KMS-11 (cell line): ENCODE measurements around the gene NECTIN1.

Experiments
- H2AFZ ChIP-seq: fragments of 200-600 bp; sonication (generic); 2 replicates; pipeline ENCODE4 v1.6.1; 2016; ENCODE audit warnings: antibody characterized with exemption, mixed run types, low read depth
- H3K27ac ChIP-seq: fragments of 200-600 bp; sonication (generic); 2 replicates; pipeline ENCODE4 v1.6.1; 2016; ENCODE audit warnings: mild to moderate bottlenecking, mixed run types
- H3K27me3 ChIP-seq: fragments of 200-600 bp; sonication (generic); 2 replicates; pipeline ENCODE4 v1.6.1; 2017; ENCODE audit warnings: mild to moderate bottlenecking, low read depth, mixed run types, moderate library complexity; ENCODE audit not compliant: insufficient read depth
- H3K36me3 ChIP-seq: fragments of 200-600 bp; sonication (generic); 2 replicates; pipeline ENCODE4 v1.6.1; 2017; ENCODE audit warnings: mild to moderate bottlenecking, mixed run types; ENCODE audit not compliant: insufficient read depth
- H3K4me1 ChIP-seq: fragments of 200-600 bp; sonication (generic); 2 replicates; pipeline ENCODE4 v1.6.1; 2016; ENCODE audit warnings: mild to moderate bottlenecking, low read depth, mixed run types; ENCODE audit not compliant: poor library complexity, severe bottlenecking
- H3K4me2 ChIP-seq: fragments of 200-600 bp; sonication (generic); 2 replicates; pipeline ENCODE4 v1.7.0; 2016; ENCODE audit warnings: mild to moderate bottlenecking, mixed run types
- H3K4me3 ChIP-seq: fragments of 200-600 bp; sonication (generic); IDR thresholded peaks from 2 replicates; pipeline ENCODE4 v1.6.1; 2017; ENCODE audit warnings: low read depth, low read length, mixed read lengths; ENCODE audit not compliant: insufficient read depth
- H3K79me2 ChIP-seq: fragments of 200-600 bp; sonication (generic); 2 replicates; pipeline ENCODE4 v1.6.1; 2016; ENCODE audit warnings: low read depth, mixed run types; ENCODE audit not compliant: insufficient read depth
- H3K9ac ChIP-seq: fragments of 200-600 bp; sonication (generic); 2 replicates; pipeline ENCODE4 v1.6.1; 2016; ENCODE audit warnings: mild to moderate bottlenecking, mixed run types
- H4K20me1 ChIP-seq: fragments of 200-600 bp; sonication (generic); 2 replicates; pipeline ENCODE4 v1.6.1; 2016; ENCODE audit warnings: mild to moderate bottlenecking, mixed run types; ENCODE audit not compliant: insufficient read depth
- TF ChIP-seq, protein P1 (sequence below): fragments of 200-600 bp; sonication (generic); conservative IDR thresholded peaks from 2 replicates; pipeline ENCODE4 v1.6.1; 2017; ENCODE audit warnings: low read depth, mild to moderate bottlenecking, antibody characterized with exemption, low read length, moderate library complexity, mixed read lengths

The NECTIN1 gene

DNA sequence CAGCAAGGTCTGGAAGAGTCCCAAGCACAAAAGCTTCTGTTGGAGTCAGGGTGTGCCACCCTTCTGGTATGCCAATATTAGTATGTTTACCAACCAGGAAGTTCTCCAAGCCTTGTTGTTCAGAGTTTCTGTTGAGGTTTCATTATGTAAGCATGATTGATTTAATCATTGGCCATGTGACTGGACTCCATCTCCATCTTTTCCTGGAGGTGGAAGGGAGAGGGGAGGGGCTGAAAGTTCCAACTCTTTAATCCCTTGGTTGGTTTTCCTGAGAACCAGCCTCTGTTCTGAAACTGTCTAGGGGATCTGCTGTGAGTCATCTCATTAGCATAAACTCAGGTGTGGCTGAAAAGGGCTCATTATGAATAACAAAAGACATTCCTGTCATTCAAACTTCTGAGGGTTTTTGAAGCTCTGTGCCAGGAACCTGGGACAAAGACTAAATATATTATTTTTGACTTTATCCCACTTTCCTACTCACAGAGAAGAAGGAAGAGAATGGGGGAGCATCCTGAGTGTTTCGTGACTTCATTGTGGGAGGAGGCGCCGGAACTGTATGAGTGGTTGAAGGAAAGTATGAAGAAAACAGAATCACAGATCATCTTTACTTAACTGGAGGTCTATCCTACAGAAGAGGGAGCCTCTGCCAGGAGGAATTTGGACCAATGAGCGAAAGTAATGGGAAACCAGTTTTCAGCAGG is 138.2 kb downstream of the NECTIN1 start:
- Histone ChIP-seq H3K27me3 (no peaks in the 10 kb centered on the region), H3K4me3 (no peak overlapping the region), H2AFZ (no peak overlapping the region), H3K79me2 (no peaks in the 10 kb centered on the region), H3K36me3 (no peaks in the 10 kb centered on the region), H3K27ac (no peak overlapping the region), H3K4me2 (no peak overlapping the region), H4K20me1 (no peaks in the 10 kb centered on the region), H3K4me1 (no peaks in the 10 kb centered on the region), H3K9ac (no peak overlapping the region)
- TF ChIP-seq, protein P1, sequence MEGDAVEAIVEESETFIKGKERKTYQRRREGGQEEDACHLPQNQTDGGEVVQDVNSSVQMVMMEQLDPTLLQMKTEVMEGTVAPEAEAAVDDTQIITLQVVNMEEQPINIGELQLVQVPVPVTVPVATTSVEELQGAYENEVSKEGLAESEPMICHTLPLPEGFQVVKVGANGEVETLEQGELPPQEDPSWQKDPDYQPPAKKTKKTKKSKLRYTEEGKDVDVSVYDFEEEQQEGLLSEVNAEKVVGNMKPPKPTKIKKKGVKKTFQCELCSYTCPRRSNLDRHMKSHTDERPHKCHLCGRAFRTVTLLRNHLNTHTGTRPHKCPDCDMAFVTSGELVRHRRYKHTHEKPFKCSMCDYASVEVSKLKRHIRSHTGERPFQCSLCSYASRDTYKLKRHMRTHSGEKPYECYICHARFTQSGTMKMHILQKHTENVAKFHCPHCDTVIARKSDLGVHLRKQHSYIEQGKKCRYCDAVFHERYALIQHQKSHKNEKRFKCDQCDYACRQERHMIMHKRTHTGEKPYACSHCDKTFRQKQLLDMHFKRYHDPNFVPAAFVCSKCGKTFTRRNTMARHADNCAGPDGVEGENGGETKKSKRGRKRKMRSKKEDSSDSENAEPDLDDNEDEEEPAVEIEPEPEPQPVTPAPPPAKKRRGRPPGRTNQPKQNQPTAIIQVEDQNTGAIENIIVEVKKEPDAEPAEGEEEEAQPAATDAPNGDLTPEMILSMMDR: no peak

DNA sequence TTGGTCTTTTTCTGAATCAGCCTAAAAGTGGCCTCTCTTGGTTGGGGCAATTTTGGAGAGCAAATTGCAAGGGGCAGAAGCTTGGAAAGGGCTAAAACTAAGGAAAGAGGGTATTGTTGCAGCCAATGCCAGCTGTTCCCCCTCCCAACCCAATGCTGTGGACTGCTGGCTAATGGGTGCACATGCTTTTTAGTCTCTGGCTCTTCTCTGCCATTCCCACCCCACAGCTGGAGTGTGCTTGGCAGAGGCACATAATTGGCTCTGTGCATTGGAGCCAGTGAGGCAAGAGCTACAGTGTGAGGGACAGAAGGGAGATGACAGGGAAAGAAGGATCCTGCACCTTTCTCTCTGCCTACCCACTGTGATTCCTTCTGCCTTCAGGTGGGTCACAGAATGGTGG is 140.0 kb downstream of the NECTIN1 start:
- H4K20me1 ChIP-seq: no peaks in the 10 kb centered on the region
- no peaks in the 10 kb centered on the region for H3K27me3 ChIP-seq
- H3K9ac ChIP-seq: no peak overlapping the region
- H3K4me3 ChIP-seq: no peak overlapping the region
- no peak overlapping the region for H3K4me2 ChIP-seq
- TF ChIP-seq, protein P1: no peak
- H2AFZ ChIP-seq: no peak overlapping the region
- H3K4me1 ChIP-seq: no peaks in the 10 kb centered on the region
- H3K36me3 ChIP-seq: no peaks in the 10 kb centered on the region
- H3K27ac ChIP-seq: no peak overlapping the region
- no peaks in the 10 kb centered on the region for H3K79me2 ChIP-seq
